ENCODE data around the gene PRKCSH.

PRKCSH gene

GRCh38 chr19:11445141-11445540, 9.7 kb downstream of the PRKCSH start:
- no peak overlapping the region for H3K4me3 ChIP-seq (ENCODE audit: low read depth, low read length)
- no peak for TF ChIP-seq CTCF (IDR thresholded peaks at IDR 0.05; ENCODE audit: low read depth, low read length, missing control alignments)
- in situ Hi-C loops (cut with HindIII; ENCODE audit: low sequenced_read_pairs) = no loop called here
- DNase-seq (ENCODE audit: low read depth) = no peak

- DNase-seq (ENCODE audit: low read depth) = no peak
- TF ChIP-seq CTCF (IDR thresholded peaks at IDR 0.05; ENCODE audit: low read depth, low read length, missing control alignments) = no peak
- in situ Hi-C loops (cut with HindIII; ENCODE audit: low sequenced_read_pairs) = no loop called here
- H3K4me3 ChIP-seq (ENCODE audit: low read depth, low read length) = no peak overlapping the region
Observed at GRCh38 chr19:11446271-11446651, 10.8 kb downstream of the PRKCSH start.

GRCh38 chr19:11446652-11447301, 11.3 kb downstream of the PRKCSH start:
- in situ Hi-C loops (cut with HindIII; ENCODE audit: low sequenced_read_pairs) = no loop called here
- H3K4me3 ChIP-seq (ENCODE audit: low read depth, low read length) = no peak overlapping the region
- TF ChIP-seq CTCF (IDR thresholded peaks at IDR 0.05; ENCODE audit: low read depth, low read length, missing control alignments) = peak; percentile 77
- no peak for DNase-seq (ENCODE audit: low read depth)

GRCh38 chr19:11447347-11448262, 12.2 kb downstream of the PRKCSH start:
- DNase-seq (ENCODE audit: low read depth) = no peak
- in situ Hi-C loops (cut with HindIII; ENCODE audit: low sequenced_read_pairs) = no loop called here
- TF ChIP-seq CTCF (IDR thresholded peaks at IDR 0.05; ENCODE audit: low read depth, low read length, missing control alignments) = no peak
- H3K4me3 ChIP-seq (ENCODE audit: low read depth, low read length) = no peak overlapping the region

GRCh38 chr19:11448410-11448809, 13.0 kb downstream of the PRKCSH start:
- in situ Hi-C loops (cut with HindIII; ENCODE audit: low sequenced_read_pairs) = no loop called here
- TF ChIP-seq CTCF (IDR thresholded peaks at IDR 0.05; ENCODE audit: low read depth, low read length, missing control alignments) = no peak
- no peak for DNase-seq (ENCODE audit: low read depth)
- no peak overlapping the region for H3K4me3 ChIP-seq (ENCODE audit: low read depth, low read length)

GRCh38 chr19:11448923-11449554, 13.6 kb downstream of the PRKCSH start:
- DNase-seq (ENCODE audit: low read depth) = no peak
- H3K4me3 ChIP-seq (ENCODE audit: low read depth, low read length) = no peak overlapping the region
- no peak for TF ChIP-seq CTCF (IDR thresholded peaks at IDR 0.05; ENCODE audit: low read depth, low read length, missing control alignments)
- in situ Hi-C loops (cut with HindIII; ENCODE audit: low sequenced_read_pairs) = no loop called here

Data from astrocyte of the cerebellum (primary cell).